SK-N-SH (cell line): ENCODE measurements around the gene HYCC2. TPM values are rescaled to one million over a fixed set of nuclear protein-coding genes. Genes with fewer than 3 reads are reported as not detected.

Experiments used
- CTCF ChIA-PET: fragments of 300-600, 350-600 bp; formaldehyde crosslinking; extraction: SDS; loops from one replicate; lab custom pipeline; 2021; lab: Yijun Ruan, JAX
- POLR2A ChIA-PET: fragments of 350-600 bp; sonication (Branson Sonifier 250); formaldehyde crosslinking; extraction: SDS; loops from one replicate; lab custom pipeline; 2020; ENCODE audit warnings: antibody characterized with exemption, inconsistent platforms; lab: Yijun Ruan, JAX
- DNase-seq: peaks from one replicate; pipeline ENCODE4 v3.0.0; 2012
- H2AFZ ChIP-seq: fragments of 200-600 bp; sonication (generic); 2 replicates; pipeline ENCODE4 v1.8.1; 2016; ENCODE audit warnings: antibody characterized with exemption, mild to moderate bottlenecking, low read depth
- H3F3A ChIP-seq: fragments of 200-600 bp; sonication (generic); replicated peaks from 2 replicates; pipeline ENCODE3; 2016; ENCODE audit warnings: antibody characterized with exemption, mild to moderate bottlenecking; ENCODE audit not compliant: insufficient read depth
- H3K27ac ChIP-seq, 2 experiments: fragments of 200-500 bp in 1 of 2; fragments of 200-600 bp in 1 of 2; sonication (Bioruptor generic) in 1 of 2; sonication (generic), shearing (Covaris generic) in 1 of 2; 2 replicates each; pipeline versions ENCODE4 v1.5.1 to v1.6.1; 2014 to 2016; ENCODE audit warnings: low read depth in 2 of 2, inconsistent platforms in 1 of 2, low read length in 1 of 2, mild to moderate bottlenecking in 1 of 2, mixed read lengths in 1 of 2
- H3K27me3 ChIP-seq: fragments of 200-600 bp; sonication (generic), shearing (Covaris generic); 2 replicates; pipeline ENCODE4 v1.6.1; 2016; ENCODE audit warnings: mixed run types; ENCODE audit not compliant: insufficient read depth
- H3K36me3 ChIP-seq, 2 experiments: fragments of 200-500 bp in 1 of 2; fragments of 200-600 bp in 1 of 2; sonication (Bioruptor generic) in 1 of 2; sonication (generic) in 1 of 2; replicated peaks in 1 of 2; 2 replicates each; pipeline versions ENCODE3 to v1.5.1; 2014 to 2016; ENCODE audit warnings: low read length in 1 of 2, mild to moderate bottlenecking in 1 of 2; ENCODE audit not compliant: insufficient read depth in 2 of 2, control insufficient read depth in 1 of 2
- H3K4me1 ChIP-seq, 2 experiments: fragments of 200-500 bp in 1 of 2; fragments of 200-600 bp in 1 of 2; sonication (Bioruptor generic) in 1 of 2; sonication (generic), shearing (Covaris generic) in 1 of 2; 2 replicates each; pipeline versions ENCODE4 v1.5.1 to v1.6.1; 2014 to 2016; ENCODE audit warnings: low read depth in 1 of 2, low read length in 1 of 2, mixed run types in 1 of 2; ENCODE audit not compliant: insufficient read depth in 2 of 2, control insufficient read depth in 1 of 2
- H3K4me2 ChIP-seq: fragments of 200-600 bp; sonication (generic), shearing (Covaris generic); 2 replicates; pipeline ENCODE4 v1.6.1; 2017; ENCODE audit warnings: mixed run types
- H3K4me3 ChIP-seq, 2 experiments: fragments of 200-500 bp in 1 of 2; fragments of 200-600 bp in 1 of 2; sonication (Bioruptor generic) in 1 of 2; sonication (generic), shearing (Covaris generic) in 1 of 2; 2 replicates each; pipeline versions ENCODE4 v1.5.1 to v1.8.1; 2014 to 2016; ENCODE audit warnings: low read depth in 2 of 2, inconsistent platforms in 1 of 2, low read length in 1 of 2, mild to moderate bottlenecking in 1 of 2, mixed read lengths in 1 of 2, moderate library complexity in 1 of 2
- H3K79me2 ChIP-seq: fragments of 200-600 bp; sonication (generic); 2 replicates; pipeline ENCODE4 v1.8.1; 2017; ENCODE audit warnings: mild to moderate bottlenecking; ENCODE audit not compliant: insufficient read depth
- H3K9ac ChIP-seq: fragments of 200-600 bp; sonication (generic); 2 replicates; pipeline ENCODE4 v1.6.1; 2017; ENCODE audit warnings: mixed run types
- H3K9me2 ChIP-seq: fragments of 200-600 bp; sonication (generic); 2 replicates; pipeline ENCODE4 v1.6.1; 2017; ENCODE audit warnings: mixed run types
- H3K9me3 ChIP-seq: fragments of 200-600 bp; sonication (generic); 2 replicates; pipeline ENCODE4 v1.6.1; 2017; ENCODE audit warnings: mixed run types, mild to moderate bottlenecking, moderate library complexity
- H4K20me1 ChIP-seq: fragments of 200-600 bp; sonication (generic); 2 replicates; pipeline ENCODE4 v1.6.1; 2017; ENCODE audit warnings: mild to moderate bottlenecking, mixed run types; ENCODE audit not compliant: insufficient read depth
- CHD2 ChIP-seq: fragments of 150-350 bp; IDR thresholded peaks from 2 replicates; pipeline ENCODE4 v1.6.1; 2018; ENCODE audit warnings: low read length; ENCODE audit not compliant: partially characterized antibody
- ELF1 ChIP-seq: IDR thresholded peaks from 2 replicates; pipeline ENCODE4 v1.4.0; 2012
- EP300 ChIP-seq, 2 experiments: IDR thresholded peaks; 2 replicates each; pipeline versions ENCODE4 v1.4.0 to v1.6.1; 2012; ENCODE audit warnings: borderline replicate concordance in 1 of 2, low read depth in 1 of 2, low read length in 1 of 2
- EZH2phosphoT487 ChIP-seq: fragments of 200-600 bp; sonication (generic); IDR thresholded peaks from 2 replicates; pipeline ENCODE4 v1.6.1; 2017; ENCODE audit warnings: low read depth, mixed run types, mild to moderate bottlenecking, antibody characterized with exemption, moderate library complexity, borderline replicate concordance
- FOSL2 ChIP-seq: IDR thresholded peaks from 2 replicates; pipeline ENCODE4 v1.4.0; 2012; ENCODE audit warnings: low read depth, mild to moderate bottlenecking, moderate library complexity, borderline replicate concordance
- FOXM1 ChIP-seq: IDR thresholded peaks from 2 replicates; pipeline ENCODE4 v1.4.0; 2012; ENCODE audit warnings: low read depth, mild to moderate bottlenecking
- GABPA ChIP-seq: IDR thresholded peaks from 2 replicates; pipeline ENCODE4 v1.4.0; 2012; ENCODE audit warnings: low read depth, mild to moderate bottlenecking
- GATA2 ChIP-seq: sonication (generic); formaldehyde crosslinking; IDR thresholded peaks from 2 replicates; pipeline ENCODE4 v1.5.0; 2020; ENCODE audit warnings: mild to moderate bottlenecking, missing genetic modification reagents
- JUND ChIP-seq: IDR thresholded peaks from 2 replicates; pipeline ENCODE4 v1.4.0; 2012
- MEF2A ChIP-seq: IDR thresholded peaks from 2 replicates; pipeline ENCODE4 v1.4.0; 2012; ENCODE audit warnings: low read depth, borderline replicate concordance
- MXI1 ChIP-seq: IDR thresholded peaks from 2 replicates; pipeline ENCODE4 v1.6.1; 2012; ENCODE audit warnings: mild to moderate bottlenecking, low read depth, low read length, improper control_type of control experiment
- NFIC ChIP-seq: IDR thresholded peaks from 2 replicates; pipeline ENCODE4 v1.4.0; 2012; ENCODE audit warnings: borderline replicate concordance
- NRF1 ChIP-seq: IDR thresholded peaks from 2 replicates; pipeline ENCODE4 v1.6.1; 2012; ENCODE audit warnings: low read depth, mild to moderate bottlenecking, low read length
- PBX3 ChIP-seq: IDR thresholded peaks from 2 replicates; pipeline ENCODE4; 2012
- POLR2AphosphoS5 ChIP-seq: IDR thresholded peaks from 2 replicates; pipeline ENCODE4 v1.6.1; 2012; ENCODE audit warnings: low read depth, low read length
- RAD21 ChIP-seq: IDR thresholded peaks from 2 replicates; pipeline ENCODE4 v1.6.1; 2012; ENCODE audit warnings: mild to moderate bottlenecking, low read length
- RFX5 ChIP-seq: IDR thresholded peaks from 2 replicates; pipeline ENCODE4 v1.6.1; 2012; ENCODE audit warnings: mild to moderate bottlenecking, improper control_type of control experiment, low read length
- SMC3 ChIP-seq: IDR thresholded peaks from 2 replicates; pipeline ENCODE4 v1.6.1; 2012; ENCODE audit warnings: low read depth, low read length, improper control_type of control experiment
- TCF12 ChIP-seq: IDR thresholded peaks from 2 replicates; pipeline ENCODE4 v1.4.0; 2012
- USF2 ChIP-seq: fragments of 150-350 bp; IDR thresholded peaks from 2 replicates; pipeline ENCODE4 v1.6.1; 2017; ENCODE audit warnings: antibody characterized with exemption, low read length, low read depth, borderline replicate concordance
- WGBS: methylation state at CpG from one replicate; pipeline ENCODE4 v1.1.6; 2017; ENCODE audit warnings: low lambda C conversion rate; 5-methylcytosine and 5-hydroxymethylcytosine counted together
- polyA plus RNA-seq, 3 experiments: library from polyadenylated mRNA; depleted of rRNA; stranded (reverse); fragments of >200 nt; gene quantifications; 2 replicates each; pipeline ENCODE4 v1.2.3, GENCODE V29; 2012
- TF ChIP-seq, protein P1 (sequence below): fragments of 200-600 bp; sonication (generic); IDR thresholded peaks from 2 replicates; pipeline ENCODE4 v1.6.1; 2017; ENCODE audit warnings: antibody characterized with exemption, mild to moderate bottlenecking, moderate library complexity
- TF ChIP-seq, protein P2 (sequence below): IDR thresholded peaks from 2 replicates; pipeline ENCODE4 v1.6.1; 2012; ENCODE audit warnings: mild to moderate bottlenecking, low read depth, low read length, moderate library complexity

HYCC2 gene
- polyA plus RNA-seq, 1 of the 3 experiments (the other 2 are of a cell fraction), result 1.2 TPM

- H4K20me1 ChIP-seq, result no peaks in the 10 kb centered on the region
- no peak for DNase-seq
- no peaks in the 10 kb centered on the region for H3K9me3 ChIP-seq
- TF ChIP-seq GABPA, result no peak
- no peak for TF ChIP-seq NRF1
- TF ChIP-seq NFIC, result no peak
- TF ChIP-seq PBX3, result no peak
- no peak for TF ChIP-seq USF2
- no peak for TF ChIP-seq ELF1
- TF ChIP-seq RAD21, result no peak
- TF ChIP-seq MEF2A, result no peak
- no peak for TF ChIP-seq MXI1
- no peak for TF ChIP-seq POLR2AphosphoS5
- TF ChIP-seq, protein P1, sequence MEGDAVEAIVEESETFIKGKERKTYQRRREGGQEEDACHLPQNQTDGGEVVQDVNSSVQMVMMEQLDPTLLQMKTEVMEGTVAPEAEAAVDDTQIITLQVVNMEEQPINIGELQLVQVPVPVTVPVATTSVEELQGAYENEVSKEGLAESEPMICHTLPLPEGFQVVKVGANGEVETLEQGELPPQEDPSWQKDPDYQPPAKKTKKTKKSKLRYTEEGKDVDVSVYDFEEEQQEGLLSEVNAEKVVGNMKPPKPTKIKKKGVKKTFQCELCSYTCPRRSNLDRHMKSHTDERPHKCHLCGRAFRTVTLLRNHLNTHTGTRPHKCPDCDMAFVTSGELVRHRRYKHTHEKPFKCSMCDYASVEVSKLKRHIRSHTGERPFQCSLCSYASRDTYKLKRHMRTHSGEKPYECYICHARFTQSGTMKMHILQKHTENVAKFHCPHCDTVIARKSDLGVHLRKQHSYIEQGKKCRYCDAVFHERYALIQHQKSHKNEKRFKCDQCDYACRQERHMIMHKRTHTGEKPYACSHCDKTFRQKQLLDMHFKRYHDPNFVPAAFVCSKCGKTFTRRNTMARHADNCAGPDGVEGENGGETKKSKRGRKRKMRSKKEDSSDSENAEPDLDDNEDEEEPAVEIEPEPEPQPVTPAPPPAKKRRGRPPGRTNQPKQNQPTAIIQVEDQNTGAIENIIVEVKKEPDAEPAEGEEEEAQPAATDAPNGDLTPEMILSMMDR, result no peak
- no peak for TF ChIP-seq JUND
- no peak for TF ChIP-seq EP300 (IDR thresholded peaks at IDR 0.05; ENCODE audit: borderline replicate concordance in 1 of 2, low read depth in 1 of 2, low read length in 1 of 2)
- no peak for TF ChIP-seq SMC3
- no peak for TF ChIP-seq FOXM1
- TF ChIP-seq EZH2phosphoT487, result no peak
- H3K9ac ChIP-seq, result no peak overlapping the region
- no peak overlapping the region for H3K4me2 ChIP-seq
- CTCF ChIA-PET, result no interaction called here
- H3F3A ChIP-seq, result no peaks in the 10 kb centered on the region
- H3K4me3 ChIP-seq, result no peak overlapping the region
- H3K27ac ChIP-seq, result no peak overlapping the region
- no peaks in the 10 kb centered on the region for H3K27me3 ChIP-seq
- no peaks in the 10 kb centered on the region for H3K9me2 ChIP-seq
- H2AFZ ChIP-seq, result no peak overlapping the region
- H3K79me2 ChIP-seq, result no peaks in the 10 kb centered on the region
- no peaks in the 10 kb centered on the region for H3K4me1 ChIP-seq
- no peaks in the 10 kb centered on the region for H3K36me3 ChIP-seq
- POLR2A ChIA-PET, result no interaction called here
- WGBS, result 88% methylated on average over 3 of the region's 3 CpGs
Measured at GRCh38 chr2:201100497-201100896, 29.0 kb upstream of the HYCC2 start.

DNA sequence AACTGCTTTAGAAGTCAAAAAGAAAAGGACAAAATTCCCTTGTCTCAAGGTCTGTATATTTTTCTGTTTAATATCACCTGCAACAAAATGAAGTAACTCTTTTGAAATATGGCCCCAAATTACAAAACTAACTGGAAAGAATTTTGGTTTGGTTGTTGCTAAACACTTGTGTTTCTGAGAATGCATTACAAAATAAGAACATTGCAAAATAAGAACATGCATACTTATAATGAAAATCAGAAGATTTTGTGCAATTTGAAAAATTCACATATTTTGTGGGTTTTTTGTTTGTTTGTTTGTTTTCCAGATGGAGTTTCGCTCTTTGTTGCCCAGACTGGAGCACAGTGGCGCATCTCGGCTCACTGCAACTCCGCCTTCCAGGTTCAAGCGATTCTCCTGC, 22.1 kb upstream of the HYCC2 start:
- Histone ChIP-seq H3K9me3 (no peaks in the 10 kb centered on the region), H3K9ac (no peak overlapping the region), H3K9me2 (no peaks in the 10 kb centered on the region), H3K27me3 (no peaks in the 10 kb centered on the region), H3K36me3 (no peaks in the 10 kb centered on the region), H3K4me3 (no peak overlapping the region), H2AFZ (no peak overlapping the region), H3K4me1 (no peaks in the 10 kb centered on the region), H3F3A (no peaks in the 10 kb centered on the region), H4K20me1 (no peaks in the 10 kb centered on the region), H3K4me2 (no peak overlapping the region), H3K79me2 (no peaks in the 10 kb centered on the region), H3K27ac (no peak overlapping the region)
- CTCF ChIA-PET, result no interaction called here
- DNase-seq, result no peak
- POLR2A ChIA-PET, result no interaction called here
- 96% methylated on average over 5 of the region's 5 CpGs for WGBS
- TF ChIP-seq FOXM1 (no peak), FOSL2 (no peak), PBX3 (no peak), RAD21 (no peak), GATA2 (CRISPR knock-in tag) (no peak), TCF12 (no peak), NRF1 (no peak), RFX5 (no peak), CHD2 (no peak)
- TF ChIP-seq, protein P2, sequence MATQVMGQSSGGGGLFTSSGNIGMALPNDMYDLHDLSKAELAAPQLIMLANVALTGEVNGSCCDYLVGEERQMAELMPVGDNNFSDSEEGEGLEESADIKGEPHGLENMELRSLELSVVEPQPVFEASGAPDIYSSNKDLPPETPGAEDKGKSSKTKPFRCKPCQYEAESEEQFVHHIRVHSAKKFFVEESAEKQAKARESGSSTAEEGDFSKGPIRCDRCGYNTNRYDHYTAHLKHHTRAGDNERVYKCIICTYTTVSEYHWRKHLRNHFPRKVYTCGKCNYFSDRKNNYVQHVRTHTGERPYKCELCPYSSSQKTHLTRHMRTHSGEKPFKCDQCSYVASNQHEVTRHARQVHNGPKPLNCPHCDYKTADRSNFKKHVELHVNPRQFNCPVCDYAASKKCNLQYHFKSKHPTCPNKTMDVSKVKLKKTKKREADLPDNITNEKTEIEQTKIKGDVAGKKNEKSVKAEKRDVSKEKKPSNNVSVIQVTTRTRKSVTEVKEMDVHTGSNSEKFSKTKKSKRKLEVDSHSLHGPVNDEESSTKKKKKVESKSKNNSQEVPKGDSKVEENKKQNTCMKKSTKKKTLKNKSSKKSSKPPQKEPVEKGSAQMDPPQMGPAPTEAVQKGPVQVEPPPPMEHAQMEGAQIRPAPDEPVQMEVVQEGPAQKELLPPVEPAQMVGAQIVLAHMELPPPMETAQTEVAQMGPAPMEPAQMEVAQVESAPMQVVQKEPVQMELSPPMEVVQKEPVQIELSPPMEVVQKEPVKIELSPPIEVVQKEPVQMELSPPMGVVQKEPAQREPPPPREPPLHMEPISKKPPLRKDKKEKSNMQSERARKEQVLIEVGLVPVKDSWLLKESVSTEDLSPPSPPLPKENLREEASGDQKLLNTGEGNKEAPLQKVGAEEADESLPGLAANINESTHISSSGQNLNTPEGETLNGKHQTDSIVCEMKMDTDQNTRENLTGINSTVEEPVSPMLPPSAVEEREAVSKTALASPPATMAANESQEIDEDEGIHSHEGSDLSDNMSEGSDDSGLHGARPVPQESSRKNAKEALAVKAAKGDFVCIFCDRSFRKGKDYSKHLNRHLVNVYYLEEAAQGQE, result no peak
